Measurements from ENCODE around the gene ADAM11.

ADAM11 gene

DNA sequence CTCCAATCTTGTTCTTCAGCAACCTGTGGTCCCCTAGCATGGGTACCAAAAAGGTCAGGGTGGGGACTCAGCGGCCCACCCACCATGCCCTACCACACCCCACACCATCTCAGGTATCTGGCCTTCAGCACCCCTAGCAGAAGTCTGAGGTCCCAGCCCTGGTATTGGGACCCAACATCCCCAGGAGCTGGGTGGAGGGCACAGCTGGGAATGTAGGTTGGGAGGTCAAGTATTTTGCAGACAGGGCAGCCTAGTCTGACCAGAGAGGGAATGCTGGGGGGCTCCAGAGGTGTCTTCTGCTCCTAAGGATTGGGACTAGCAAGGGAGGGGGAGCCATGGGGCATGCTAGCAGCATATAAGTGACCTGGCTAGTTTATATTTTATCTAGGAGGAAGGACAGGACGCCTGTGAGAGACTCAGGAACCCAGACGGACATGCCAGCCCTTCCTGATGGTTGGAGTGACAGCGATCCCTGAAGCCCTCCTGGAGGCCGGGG is 822 bp upstream of the ADAM11 start:
- no peak for DNase-seq

DNA sequence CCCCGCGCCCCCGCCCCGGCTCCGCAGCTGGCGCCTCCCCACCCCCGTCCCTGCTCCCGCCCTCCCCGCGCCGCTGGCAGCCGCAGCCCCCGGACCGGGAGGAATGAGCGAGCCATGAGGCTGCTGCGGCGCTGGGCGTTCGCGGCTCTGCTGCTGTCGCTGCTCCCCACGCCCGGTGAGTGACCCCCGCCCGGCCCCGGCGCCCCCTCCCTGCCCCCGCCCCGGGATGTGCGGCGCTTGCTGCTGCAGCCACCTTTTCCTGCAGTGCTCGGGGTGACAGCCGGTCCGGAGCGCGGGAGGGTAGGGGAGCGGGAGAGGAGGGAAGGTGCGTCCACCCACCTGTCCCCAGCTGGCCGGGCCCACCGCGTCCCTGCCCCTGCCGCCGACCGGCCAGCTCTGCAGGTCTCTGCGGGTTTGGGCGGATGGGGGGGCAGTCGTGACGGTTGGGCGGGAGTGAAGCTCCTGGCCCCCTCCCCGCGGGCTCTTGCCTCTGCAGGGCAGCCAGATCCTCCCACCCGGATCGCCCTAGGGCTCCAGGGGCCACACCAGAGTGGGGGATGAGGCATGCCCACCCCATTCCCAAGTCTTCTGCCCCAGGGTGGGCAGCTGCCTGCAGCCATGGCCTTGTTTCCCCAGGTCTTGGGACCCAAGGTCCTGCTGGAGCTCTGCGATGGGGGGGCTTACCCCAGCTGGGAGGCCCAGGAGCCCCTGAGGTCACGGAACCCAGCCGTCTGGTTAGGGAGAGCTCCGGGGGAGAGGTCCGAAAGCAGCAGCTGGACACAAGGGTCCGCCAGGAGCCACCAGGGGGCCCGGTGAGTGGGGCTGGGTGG is 513 bp downstream of the ADAM11 start:
- DNase-seq = no peak

DNA sequence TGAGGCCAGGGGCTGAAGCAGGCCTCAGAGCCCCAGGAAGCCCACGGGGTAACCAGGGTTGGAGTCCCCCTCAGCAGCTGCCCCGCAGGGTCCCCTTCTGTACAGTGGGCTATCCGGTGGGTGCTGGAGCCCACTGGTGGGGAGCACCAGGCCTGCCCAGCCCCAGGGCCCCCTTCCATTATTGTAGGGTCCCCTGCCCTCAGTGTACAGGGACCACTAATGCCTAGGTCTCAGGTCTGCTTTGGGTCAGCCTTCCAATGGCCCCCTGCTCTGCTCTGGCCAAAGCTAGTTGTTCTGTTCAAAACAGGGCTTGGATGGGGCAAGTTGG is 1.1 kb downstream of the ADAM11 start:
- no peak for DNase-seq

- DNase-seq = no peak
These were observed 1.9 kb downstream of the ADAM11 start for GRCh38 chr17:44760474-44761308.

DNA sequence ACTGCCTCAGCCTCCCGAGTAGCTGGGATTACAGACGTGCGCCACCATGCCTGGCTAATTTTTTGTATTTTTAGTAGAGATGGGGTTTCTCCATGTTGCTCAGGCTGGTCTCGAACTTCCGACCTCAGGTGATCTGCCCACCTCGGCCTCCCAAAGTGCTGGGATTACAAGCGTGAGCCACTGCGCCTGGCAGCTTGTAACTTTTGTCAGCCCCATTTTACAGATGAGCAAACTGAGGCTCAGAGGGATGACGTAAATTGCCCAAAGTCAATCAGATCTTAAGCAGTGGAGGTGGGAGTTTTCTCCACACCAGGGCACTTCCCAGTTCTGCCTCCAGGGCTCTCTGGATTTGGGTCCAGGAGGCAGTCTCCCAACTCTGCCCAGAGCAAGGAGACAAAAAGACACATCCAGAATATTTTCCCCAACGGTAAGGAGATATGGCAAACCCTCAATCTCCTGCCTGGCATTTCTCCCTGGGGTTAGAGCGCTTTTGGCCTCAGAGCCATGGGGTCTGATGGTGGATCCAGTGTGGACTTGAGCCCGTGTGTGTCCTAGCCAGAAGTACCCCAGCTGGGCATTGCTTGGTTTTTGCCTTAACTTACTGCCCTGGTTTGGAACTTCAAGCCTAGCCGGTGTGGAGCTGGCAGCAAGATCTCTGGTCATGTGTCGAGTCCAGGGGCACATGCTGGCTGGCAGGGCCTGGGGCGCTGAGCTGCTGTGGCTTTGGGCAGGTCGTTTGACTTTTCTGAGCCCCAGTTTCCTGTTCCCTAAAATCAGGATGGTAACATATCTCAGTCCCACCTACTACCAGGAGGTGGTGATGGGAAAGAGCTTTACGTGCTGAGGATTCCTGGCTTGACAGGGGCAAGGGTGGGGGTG is 3.4 kb downstream of the ADAM11 start:
- no peak for DNase-seq

GRCh38 chr17:44763170-44763569 is 4.4 kb downstream of the ADAM11 start:
- DNase-seq = no peak

GRCh38 chr17:44765965-44766364 is 7.2 kb downstream of the ADAM11 start:
- DNase-seq = no peak

DNA sequence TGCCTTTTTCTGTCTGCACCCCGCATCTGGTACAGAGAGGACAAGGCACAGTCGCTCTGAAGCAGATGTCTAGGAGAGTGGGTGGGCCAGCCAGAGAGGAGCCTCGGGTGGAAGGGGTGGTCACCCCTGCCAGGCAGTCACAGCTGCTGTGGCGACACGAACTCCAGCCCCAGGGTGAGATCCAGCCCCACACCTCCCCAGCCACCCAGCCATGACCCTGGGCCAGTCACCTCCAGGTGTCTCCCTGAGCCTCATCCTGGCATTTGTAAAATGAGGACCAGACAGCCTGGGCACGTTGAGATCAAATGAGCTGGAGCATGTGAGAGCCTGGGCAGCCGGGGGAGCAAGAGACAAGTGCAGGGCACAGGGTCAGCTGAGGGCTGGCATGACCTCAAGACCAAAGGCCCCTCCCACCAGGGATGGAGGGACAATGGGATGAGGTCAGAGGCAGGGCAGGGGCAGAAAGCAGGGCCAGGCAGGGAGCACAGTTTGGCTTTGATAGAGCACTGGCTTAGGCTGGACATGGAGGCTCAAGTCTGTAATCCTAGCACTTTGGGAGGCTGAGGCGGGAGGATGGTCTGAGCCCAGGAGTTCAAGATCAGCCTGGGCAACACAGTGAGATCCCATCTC is 7.7 kb downstream of the ADAM11 start:
- no peak for DNase-seq

DNA sequence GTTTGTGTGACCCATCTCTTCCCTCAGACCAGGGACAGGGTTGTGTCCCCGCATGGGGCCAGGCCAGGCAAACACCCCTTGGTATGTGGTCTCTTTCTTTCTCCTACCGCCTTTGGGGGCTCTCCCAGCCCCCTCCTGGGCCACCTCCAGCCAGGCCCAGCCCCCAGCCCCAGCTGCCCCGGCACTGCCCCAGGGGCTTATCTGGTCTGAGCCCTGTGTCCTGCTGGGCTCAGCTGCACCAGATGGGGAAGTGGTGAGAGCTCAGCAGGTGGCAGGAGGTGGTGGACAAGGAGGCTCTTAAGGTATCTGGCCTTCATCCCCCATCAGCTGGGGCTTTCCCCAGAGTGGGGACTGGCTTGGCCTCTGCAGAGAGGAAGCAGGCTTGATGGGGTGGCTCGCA is 8.7 kb downstream of the ADAM11 start:
- no peak for DNase-seq

DNA sequence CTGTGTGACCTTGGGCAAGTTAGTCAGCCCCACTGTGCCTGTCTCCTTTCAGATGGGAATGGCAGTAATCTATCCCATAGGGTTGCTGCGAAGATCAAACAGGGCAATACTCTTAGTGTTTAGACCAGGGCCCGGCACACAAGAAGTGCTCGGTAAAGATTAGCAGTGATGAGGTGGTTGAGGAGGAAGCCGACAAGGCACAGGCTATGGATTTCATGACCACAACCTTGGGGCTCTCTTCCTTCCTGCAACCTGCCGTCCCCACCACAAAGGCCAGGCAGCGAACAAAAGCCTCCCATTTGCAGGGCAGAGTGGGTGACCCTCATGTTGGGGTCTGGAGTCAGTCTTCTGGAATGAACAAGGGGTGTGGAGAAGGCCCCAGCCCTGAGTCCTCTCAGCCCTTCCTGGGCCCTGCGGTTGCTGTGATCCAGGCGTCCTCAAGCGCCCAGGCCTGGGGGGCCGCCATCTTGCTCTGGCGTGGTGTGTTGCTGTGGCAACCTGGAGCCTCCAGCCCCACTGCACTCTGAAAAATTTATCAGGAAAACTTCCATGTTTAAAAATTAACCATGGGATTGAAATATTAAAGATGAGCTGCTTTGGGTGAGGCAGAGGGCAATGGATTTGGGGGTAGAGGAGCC is 9.8 kb downstream of the ADAM11 start:
- DNase-seq = no peak

DNA sequence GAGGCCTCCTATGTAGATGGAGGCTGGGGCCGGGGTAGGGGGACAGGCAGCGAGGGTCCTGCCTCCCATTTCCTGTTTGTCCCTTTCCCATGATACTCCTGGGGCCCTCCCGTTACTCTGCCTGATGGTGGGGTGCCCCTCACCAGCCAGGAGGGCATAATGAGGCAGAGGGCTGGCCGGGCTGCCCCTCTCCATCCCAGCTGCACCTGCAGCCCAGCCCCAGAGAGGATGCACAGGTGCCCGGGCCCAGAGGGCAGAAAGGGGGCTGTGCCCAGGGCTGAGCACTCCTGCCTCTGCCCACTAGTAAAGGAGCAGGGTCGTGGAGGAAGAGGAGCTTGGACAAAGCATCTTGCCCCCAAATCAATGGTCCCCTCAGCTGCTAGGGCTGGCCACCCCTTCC is 10.4 kb downstream of the ADAM11 start:
- no peak for DNase-seq

DNA sequence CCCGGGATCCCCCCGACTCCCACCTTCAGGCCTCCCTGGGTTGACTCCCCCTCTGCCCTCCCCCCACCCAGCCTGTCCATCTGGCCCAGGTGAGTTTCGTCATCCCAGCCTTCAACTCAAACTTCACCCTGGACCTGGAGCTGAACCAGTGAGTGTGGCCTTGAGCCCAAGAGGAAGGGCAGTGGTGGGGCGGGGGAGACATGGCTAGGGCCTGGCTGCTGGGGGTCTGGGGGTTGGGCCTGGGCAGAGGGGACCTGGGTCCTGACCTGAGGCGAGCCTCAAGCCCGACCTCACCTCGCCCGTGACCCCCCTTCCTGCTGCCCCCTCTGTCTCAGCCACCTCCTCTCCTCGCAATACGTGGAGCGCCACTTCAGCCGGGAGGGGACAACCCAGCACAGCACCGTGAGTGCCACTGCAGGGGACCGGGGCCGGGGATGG is 10.9 kb downstream of the ADAM11 start:
- no peak for DNase-seq

- no peak for DNase-seq
These were observed 11.6 kb downstream of the ADAM11 start for GRCh38 chr17:44770166-44770925.

- no peak for DNase-seq
These were observed 13.7 kb downstream of the ADAM11 start for GRCh38 chr17:44772308-44773045.

GRCh38 chr17:44773140-44773539 is 14.4 kb downstream of the ADAM11 start:
- DNase-seq = no peak

- DNase-seq = peak; percentile 83
These were observed 15.7 kb downstream of the ADAM11 start for GRCh38 chr17:44774271-44775135.

DNA sequence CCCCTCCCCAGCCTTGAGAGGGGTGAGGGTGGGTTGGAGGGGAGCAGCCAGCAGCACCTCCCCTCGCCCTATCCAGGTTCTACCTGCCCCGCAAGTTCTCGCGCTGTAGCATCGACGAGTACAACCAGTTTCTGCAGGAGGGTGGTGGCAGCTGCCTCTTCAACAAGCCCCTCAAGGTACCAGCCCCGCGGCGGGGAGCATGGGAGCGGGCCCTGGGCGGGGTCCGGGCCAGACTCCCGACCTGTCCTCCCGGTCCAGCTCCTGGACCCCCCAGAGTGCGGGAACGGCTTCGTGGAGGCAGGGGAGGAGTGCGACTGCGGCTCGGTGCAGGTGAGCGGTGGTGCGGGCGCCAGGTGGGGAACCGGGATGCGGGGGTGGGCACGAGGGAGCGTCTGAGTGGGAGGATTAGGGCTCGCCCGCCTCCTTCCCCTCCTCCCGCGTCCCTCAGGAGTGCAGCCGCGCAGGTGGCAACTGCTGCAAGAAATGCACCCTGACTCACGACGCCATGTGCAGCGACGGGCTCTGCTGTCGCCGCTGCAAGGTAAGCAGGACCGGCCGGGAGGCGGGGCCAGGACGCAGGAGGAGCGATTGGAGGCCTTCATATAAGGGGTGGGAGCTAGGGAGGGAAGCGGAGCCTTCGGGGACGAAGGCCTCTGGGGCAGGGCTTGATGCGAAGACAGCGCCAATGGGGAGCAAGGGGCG is 16.5 kb downstream of the ADAM11 start:
- DNase-seq = peak; percentile 98

GRCh38 chr17:44775838-44776621 is 17.2 kb downstream of the ADAM11 start:
- DNase-seq = no peak
